ENCODE data around the gene FANCC. TPM values are rescaled to one million over a fixed set of nuclear protein-coding genes. Genes with fewer than 3 reads are reported as not detected.

The FANCC gene
- polyA plus RNA-seq, 1 of the 3 experiments (the other 2 are of a cell fraction): 3.5 TPM

DNA sequence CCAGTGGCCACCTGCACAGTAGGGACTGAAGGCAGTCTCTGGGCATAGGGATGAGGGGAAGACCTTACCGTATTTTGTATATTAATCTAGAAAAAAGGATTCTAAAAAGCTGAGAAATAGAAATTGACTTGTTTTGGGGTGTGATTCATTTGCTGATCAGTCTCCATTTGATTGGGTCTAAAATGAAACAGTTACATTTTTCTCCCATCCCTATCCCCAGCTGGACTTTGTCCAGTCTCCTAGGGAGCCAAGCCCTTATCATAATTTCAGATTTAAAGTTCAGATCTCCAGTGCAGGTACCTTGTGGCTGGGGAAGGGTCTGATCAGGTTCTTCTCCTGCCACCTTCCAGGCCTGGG lies 240.8 kb downstream of the FANCC start (continued):
- TF ChIP-seq SIN3A (IDR thresholded peaks at IDR 0.05; ENCODE audit: borderline replicate concordance, low read depth, low read length): no peak
- TF ChIP-seq, protein P1, sequence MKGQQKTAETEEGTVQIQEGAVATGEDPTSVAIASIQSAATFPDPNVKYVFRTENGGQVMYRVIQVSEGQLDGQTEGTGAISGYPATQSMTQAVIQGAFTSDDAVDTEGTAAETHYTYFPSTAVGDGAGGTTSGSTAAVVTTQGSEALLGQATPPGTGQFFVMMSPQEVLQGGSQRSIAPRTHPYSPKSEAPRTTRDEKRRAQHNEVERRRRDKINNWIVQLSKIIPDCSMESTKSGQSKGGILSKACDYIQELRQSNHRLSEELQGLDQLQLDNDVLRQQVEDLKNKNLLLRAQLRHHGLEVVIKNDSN (IDR thresholded peaks at IDR 0.05; ENCODE audit: borderline replicate concordance, low read depth): no peak

DNA sequence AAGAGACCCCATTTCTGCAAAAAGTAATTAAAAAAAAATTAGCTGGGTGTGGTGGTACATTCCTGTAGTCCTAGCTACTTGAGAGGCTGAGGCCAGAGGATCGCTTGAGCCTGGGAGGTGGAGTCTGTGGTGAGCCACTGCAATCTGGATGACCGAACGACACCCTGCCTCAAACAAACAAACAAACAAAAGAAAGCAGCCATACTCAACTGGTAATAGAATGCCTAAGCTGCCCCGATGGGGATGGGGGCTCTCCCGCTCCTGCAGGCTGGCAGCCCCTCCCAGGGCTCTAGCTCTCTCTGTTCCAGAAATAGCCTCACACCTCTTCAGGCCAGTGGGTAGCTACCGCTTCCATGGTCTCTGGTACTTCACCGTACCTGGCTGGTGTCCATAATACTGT lies 241.8 kb downstream of the FANCC start:
- no peak overlapping the region for H3K4me2 ChIP-seq
- no peak overlapping the region for H3K4me3 ChIP-seq (ENCODE audit: low read depth in 2 of 2, low read length in 1 of 2)
- 82% methylated on average over 6 of the region's 7 CpGs for WGBS (ENCODE audit: low lambda C conversion rate)
- no peaks in the 10 kb centered on the region for H3K9me3 ChIP-seq
- no peaks in the 10 kb centered on the region for H3K9me2 ChIP-seq
- peaks cover 46 to 76% of the 10 kb centered on the region in 2 experiments for H3K36me3 ChIP-seq (replicated peaks in 1 of 2; ENCODE audit: control insufficient read depth in 1 of 2, insufficient read depth in 2 of 2, low read length in 1 of 2)
- H3K9ac ChIP-seq: no peak overlapping the region
- no peak overlapping the region for H3K27ac ChIP-seq (ENCODE audit: low read depth in 2 of 2, low read length in 1 of 2)
- peaks cover 5% of the 10 kb centered on the region for H3F3A ChIP-seq (replicated peaks; ENCODE audit: insufficient read depth)
- H3K79me2 ChIP-seq (ENCODE audit: insufficient read depth): peaks cover 99% of the 10 kb centered on the region
- peaks cover 0 to 70% of the 10 kb centered on the region in 2 experiments; a peak in 1 of 4 replicates for H3K4me1 ChIP-seq (ENCODE audit: control insufficient read depth in 1 of 2, insufficient read depth in 2 of 2, low read depth in 1 of 2, low read length in 1 of 2)
- no peak overlapping the region for H2AFZ ChIP-seq (ENCODE audit: low read depth)
- CTCF ChIA-PET: interaction anchor here (1.5 to 2.1 kb wide), 2 partner anchors 20 to 27 kb away, joined by 3 to 6 read pairs; no protein-coding TSS in a partner anchor
- H3K27me3 ChIP-seq (ENCODE audit: insufficient read depth): no peaks in the 10 kb centered on the region
- H4K20me1 ChIP-seq (ENCODE audit: insufficient read depth): peaks cover 96% of the 10 kb centered on the region
- POLR2A ChIA-PET: interaction anchor here (1.3 kb wide), 1 partner anchor 30 kb away, joined by 3 read pairs; no protein-coding TSS in a partner anchor
- no peak for DNase-seq
- TF ChIP-seq NFIC (IDR thresholded peaks at IDR 0.05; ENCODE audit: borderline replicate concordance) (no peak), SMC3 (IDR thresholded peaks at IDR 0.05; ENCODE audit: low read depth, low read length) (no peak), SIN3A (IDR thresholded peaks at IDR 0.05; ENCODE audit: borderline replicate concordance, low read depth, low read length) (no peak), RAD21 (IDR thresholded peaks at IDR 0.05; ENCODE audit: low read length) (no peak), TCF12 (IDR thresholded peaks at IDR 0.05) (no peak), RCOR1 (IDR thresholded peaks at IDR 0.05; ENCODE audit: low read length) (no peak), JUND (IDR thresholded peaks at IDR 0.05) (no peak), FOXJ3 (CRISPR knock-in tag; IDR thresholded peaks at IDR 0.05) (no peak), GATA2 (CRISPR knock-in tag; IDR thresholded peaks at IDR 0.05) (no peak), YY1 (IDR thresholded peaks at IDR 0.05; ENCODE audit: low read depth) (no peak), MXI1 (IDR thresholded peaks at IDR 0.05; ENCODE audit: low read depth, low read length) (no peak), TEAD4 (IDR thresholded peaks at IDR 0.05; ENCODE audit: borderline replicate concordance, insufficient read depth) (no peak), FOSL2 (IDR thresholded peaks at IDR 0.05; ENCODE audit: borderline replicate concordance, low read depth) (no peak), FOXM1 (IDR thresholded peaks at IDR 0.05; ENCODE audit: low read depth) (no peak), RFX5 (IDR thresholded peaks at IDR 0.05; ENCODE audit: low read length) (no peak), RXRA (IDR thresholded peaks at IDR 0.05; ENCODE audit: borderline replicate concordance, low read depth) (no peak)
- TF ChIP-seq, protein P2, sequence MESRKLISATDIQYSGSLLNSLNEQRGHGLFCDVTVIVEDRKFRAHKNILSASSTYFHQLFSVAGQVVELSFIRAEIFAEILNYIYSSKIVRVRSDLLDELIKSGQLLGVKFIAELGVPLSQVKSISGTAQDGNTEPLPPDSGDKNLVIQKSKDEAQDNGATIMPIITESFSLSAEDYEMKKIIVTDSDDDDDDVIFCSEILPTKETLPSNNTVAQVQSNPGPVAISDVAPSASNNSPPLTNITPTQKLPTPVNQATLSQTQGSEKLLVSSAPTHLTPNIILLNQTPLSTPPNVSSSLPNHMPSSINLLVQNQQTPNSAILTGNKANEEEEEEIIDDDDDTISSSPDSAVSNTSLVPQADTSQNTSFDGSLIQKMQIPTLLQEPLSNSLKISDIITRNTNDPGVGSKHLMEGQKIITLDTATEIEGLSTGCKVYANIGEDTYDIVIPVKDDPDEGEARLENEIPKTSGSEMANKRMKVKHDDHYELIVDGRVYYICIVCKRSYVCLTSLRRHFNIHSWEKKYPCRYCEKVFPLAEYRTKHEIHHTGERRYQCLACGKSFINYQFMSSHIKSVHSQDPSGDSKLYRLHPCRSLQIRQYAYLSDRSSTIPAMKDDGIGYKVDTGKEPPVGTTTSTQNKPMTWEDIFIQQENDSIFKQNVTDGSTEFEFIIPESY (IDR thresholded peaks at IDR 0.05; ENCODE audit: borderline replicate concordance, low read depth): no peak
- TF ChIP-seq, protein P3, sequence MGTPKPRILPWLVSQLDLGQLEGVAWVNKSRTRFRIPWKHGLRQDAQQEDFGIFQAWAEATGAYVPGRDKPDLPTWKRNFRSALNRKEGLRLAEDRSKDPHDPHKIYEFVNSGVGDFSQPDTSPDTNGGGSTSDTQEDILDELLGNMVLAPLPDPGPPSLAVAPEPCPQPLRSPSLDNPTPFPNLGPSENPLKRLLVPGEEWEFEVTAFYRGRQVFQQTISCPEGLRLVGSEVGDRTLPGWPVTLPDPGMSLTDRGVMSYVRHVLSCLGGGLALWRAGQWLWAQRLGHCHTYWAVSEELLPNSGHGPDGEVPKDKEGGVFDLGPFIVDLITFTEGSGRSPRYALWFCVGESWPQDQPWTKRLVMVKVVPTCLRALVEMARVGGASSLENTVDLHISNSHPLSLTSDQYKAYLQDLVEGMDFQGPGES (IDR thresholded peaks at IDR 0.05; ENCODE audit: low read depth, low read length): no peak
- TF ChIP-seq, protein P4, sequence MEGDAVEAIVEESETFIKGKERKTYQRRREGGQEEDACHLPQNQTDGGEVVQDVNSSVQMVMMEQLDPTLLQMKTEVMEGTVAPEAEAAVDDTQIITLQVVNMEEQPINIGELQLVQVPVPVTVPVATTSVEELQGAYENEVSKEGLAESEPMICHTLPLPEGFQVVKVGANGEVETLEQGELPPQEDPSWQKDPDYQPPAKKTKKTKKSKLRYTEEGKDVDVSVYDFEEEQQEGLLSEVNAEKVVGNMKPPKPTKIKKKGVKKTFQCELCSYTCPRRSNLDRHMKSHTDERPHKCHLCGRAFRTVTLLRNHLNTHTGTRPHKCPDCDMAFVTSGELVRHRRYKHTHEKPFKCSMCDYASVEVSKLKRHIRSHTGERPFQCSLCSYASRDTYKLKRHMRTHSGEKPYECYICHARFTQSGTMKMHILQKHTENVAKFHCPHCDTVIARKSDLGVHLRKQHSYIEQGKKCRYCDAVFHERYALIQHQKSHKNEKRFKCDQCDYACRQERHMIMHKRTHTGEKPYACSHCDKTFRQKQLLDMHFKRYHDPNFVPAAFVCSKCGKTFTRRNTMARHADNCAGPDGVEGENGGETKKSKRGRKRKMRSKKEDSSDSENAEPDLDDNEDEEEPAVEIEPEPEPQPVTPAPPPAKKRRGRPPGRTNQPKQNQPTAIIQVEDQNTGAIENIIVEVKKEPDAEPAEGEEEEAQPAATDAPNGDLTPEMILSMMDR (IDR thresholded peaks at IDR 0.05): no peak
